K562 (cell line): Measurements from ENCODE around the gene TUBA8. TPM values are rescaled to one million over a fixed set of nuclear protein-coding genes. Genes with fewer than 3 reads are reported as not detected.

Source experiments
- ATAC-seq: fragments of 200-7000 bp; cut with Tn5 transposase; 3 replicates; pipeline ENCODE4 v1.9.1; 2020; ENCODE audit warnings: moderate library complexity
- BruUV-seq: library from RNA; stranded (reverse); fragments of 400-500 nt; replicated peaks from 2 replicates; lab custom pipeline; 2021; lab: Mats Ljungman, UMichigan
- CTCF ChIA-PET: fragments of 300-600 bp; formaldehyde crosslinking; extraction: SDS; loops from one replicate; lab custom pipeline; 2021; ENCODE audit warnings: low intra/inter-chr PET ratio; lab: Yijun Ruan, JAX
- POLR2A ChIA-PET: fragments of 300-600, 350-650 bp; sonication (Branson Sonifier 250); formaldehyde crosslinking; extraction: SDS; loops from one replicate; lab custom pipeline; 2021; ENCODE audit warnings: antibody characterized with exemption, inconsistent platforms; lab: Yijun Ruan, JAX
- DNase-seq, 4 experiments: peaks; one replicate each; pipeline versions ENCODE4 v3.0.0 to v3.0.0-alpha.2; 2011 to 2018; ENCODE audit warnings: low spot score in 3 of 4, mixed read lengths in 3 of 4; ENCODE audit errors: extremely low read depth in 1 of 4
- FAIRE-seq: peaks from 2 replicates; lab custom pipeline; 2011; peaks lifted over from hg19 to GRCh38; lab: Jason Lieb, UNC
- H2AFZ ChIP-seq: 2 replicates; pipeline ENCODE4 v1.6.0; 2011; ENCODE audit warnings: low read depth, low read length, control low read depth, inconsistent platforms
- H3K27ac ChIP-seq: fragments of 200-600 bp; 3 replicates; pipeline ENCODE4 v1.8.0; 2011; ENCODE audit warnings: low read depth, mild to moderate bottlenecking, control low read depth, inconsistent platforms, low read length, moderate library complexity, mixed read lengths; ENCODE audit errors: extremely low read depth
- H3K27me3 ChIP-seq, 2 experiments: fragments of 300-600 bp in 1 of 2; 2 replicates in 1 of 2; 3 replicates in 1 of 2; pipeline versions ENCODE4 v1.6.0 to v1.8.0; 2011; ENCODE audit warnings: inconsistent platforms in 2 of 2, low read length in 2 of 2, mild to moderate bottlenecking in 1 of 2, mixed read lengths in 1 of 2, moderate library complexity in 1 of 2; ENCODE audit not compliant: control insufficient read depth in 2 of 2, insufficient read depth in 2 of 2
- H3K36me3 ChIP-seq: fragments of 300-600 bp; 3 replicates; pipeline ENCODE4 v1.8.0; 2011; ENCODE audit warnings: mild to moderate bottlenecking, low read length, inconsistent platforms; ENCODE audit not compliant: control insufficient read depth, insufficient read depth
- H3K4me1 ChIP-seq, 2 experiments: fragments of 200-600 bp in 1 of 2; replicated peaks in 1 of 2; 2 replicates in 1 of 2; 3 replicates in 1 of 2; pipeline versions ENCODE4 v1.5.1 to v1.8.0; 2011; ENCODE audit warnings: inconsistent platforms in 2 of 2, low read length in 2 of 2, mild to moderate bottlenecking in 1 of 2, mixed read lengths in 1 of 2, moderate library complexity in 1 of 2; ENCODE audit not compliant: control insufficient read depth in 2 of 2, insufficient read depth in 2 of 2
- H3K4me2 ChIP-seq: 2 replicates; pipeline ENCODE4 v1.6.1; 2011; ENCODE audit warnings: low read length, control low read depth, inconsistent platforms, mixed read lengths; ENCODE audit not compliant: insufficient read depth
- H3K4me3 ChIP-seq: fragments of 200-600 bp; sonication (generic), shearing (Covaris generic); 2 replicates; pipeline ENCODE4 v1.5.1; 2016; ENCODE audit warnings: control low read depth, inconsistent platforms
- H3K79me2 ChIP-seq: fragments of 200-600 bp; 3 replicates; pipeline ENCODE4 v1.8.0; 2011; ENCODE audit warnings: low read length, inconsistent platforms; ENCODE audit not compliant: control insufficient read depth, insufficient read depth
- H3K9ac ChIP-seq, 2 experiments: 2 replicates each; pipeline versions ENCODE4 v1.6.0 to v1.6.1; 2011; ENCODE audit warnings: low read depth in 2 of 2, low read length in 2 of 2, control low read depth in 1 of 2, inconsistent platforms in 1 of 2, mild to moderate bottlenecking in 1 of 2, mixed read lengths in 1 of 2; ENCODE audit not compliant: insufficient read depth in 1 of 2
- H3K9me1 ChIP-seq: one replicate; pipeline ENCODE4 v1.6.0; 2011; ENCODE audit warnings: inconsistent platforms, mild to moderate bottlenecking, low read length, moderate library complexity; ENCODE audit not compliant: control insufficient read depth, insufficient read depth
- H3K9me3 ChIP-seq: replicated peaks from 2 replicates; pipeline ENCODE4 v1.5.1; 2011; ENCODE audit warnings: low read depth, low read length, inconsistent platforms; ENCODE audit not compliant: control insufficient read depth, insufficient read depth
- H4K20me1 ChIP-seq: replicated peaks from 2 replicates; pipeline ENCODE4 v1.6.1; 2011; ENCODE audit warnings: low read length, inconsistent platforms, mixed read lengths; ENCODE audit not compliant: control insufficient read depth, insufficient read depth
- EWSR1 ChIP-seq: fragments of 450-650 bp; IDR thresholded peaks from 2 replicates; pipeline ENCODE4 v1.6.1; 2018; ENCODE audit warnings: borderline replicate concordance, mild to moderate bottlenecking, low read depth, moderate library complexity; ENCODE audit not compliant: partially characterized antibody
- MEF2D ChIP-seq: conservative IDR thresholded peaks from 2 replicates; pipeline ENCODE4 v1.6.1; 2016; ENCODE audit warnings: low read depth, missing genetic modification characterization, missing compliant biosample characterization
- POLR2H ChIP-seq: IDR thresholded peaks from 2 replicates; pipeline ENCODE4 v1.6.1; 2016; ENCODE audit warnings: missing genetic modification characterization, low read depth, mild to moderate bottlenecking, control low read depth, missing compliant biosample characterization, moderate library complexity
- PURB ChIP-seq: sonication (generic); formaldehyde crosslinking; IDR thresholded peaks from 2 replicates; pipeline ENCODE4 v1.9.0; 2021; ENCODE audit warnings: low read depth, mild to moderate bottlenecking, missing genetic modification reagents
- ZBTB34 ChIP-seq: fragments of 250-450 bp; sonication (Bioruptor Pico); IDR thresholded peaks from 2 replicates; pipeline ENCODE4 v1.8.0; 2021; ENCODE audit warnings: mild to moderate bottlenecking, moderate library complexity
- ZBTB8A ChIP-seq: fragments of 450-650 bp; IDR thresholded peaks from 2 replicates; pipeline ENCODE4 v1.6.1; 2018; ENCODE audit warnings: mild to moderate bottlenecking, moderate library complexity; ENCODE audit not compliant: partially characterized antibody
- ZNF444 ChIP-seq: fragments of 250-450 bp; sonication (Bioruptor Pico); IDR thresholded peaks from 2 replicates; pipeline ENCODE4 v1.4.0; 2020; ENCODE audit warnings: mild to moderate bottlenecking, moderate library complexity
- WGBS: fragments of 100-300 bp; shearing (Covaris generic); methylation state at CpG from one replicate; pipeline ENCODE4 v1.1.6; 2016; ENCODE audit warnings: low coverage, mixed read lengths; ENCODE audit not compliant: insufficient coverage; ENCODE audit errors: missing lambda C conversion rate; 5-methylcytosine and 5-hydroxymethylcytosine counted together
- in situ Hi-C: fragments of 300-500 bp; cut with MboI; formaldehyde crosslinking; loops from 4 replicates; pipeline ENCODE4 v1.15.0; 2018; ENCODE audit warnings: inconsistent platforms, mixed read lengths
- intact Hi-C: fragments of 100-400 bp; cut with micrococcal nuclease; formaldehyde crosslinking; loops from 2 replicates; pipeline ENCODE4 v1.14.2; 2022
- polyA plus RNA-seq, 8 experiments: library from polyadenylated mRNA; depleted of rRNA in 4 of 8; stranded (reverse) in 5 of 8; unstranded in 3 of 8; fragments of >200 nt; fragmentation: Nextera tagmentation in 2 of 8; fragmentation: Illumina TruSeq in 1 of 8; extraction: Ambion mirVana in 2 of 8; extraction: Trizol in 1 of 8; gene quantifications; 2 replicates each; pipeline versions ENCODE4 v1.2.1 to v1.2.3, GENCODE V29; 2011 to 2014; ENCODE audit warnings: inconsistent platforms in 1 of 8, missing spikeins in 1 of 8
- total RNA-seq, 7 experiments: library from RNA; depleted of rRNA in 6 of 7; stranded (reverse); fragments of >200 nt in 6 of 7; fragmentation: Illumina TruSeq in 2 of 7; extraction: Trizol in 2 of 7; gene quantifications; 2 replicates each; pipeline versions ENCODE4 v1.2.1 to v1.2.3, GENCODE V29; 2011 to 2021; ENCODE audit warnings: low replicate concordance in 1 of 7

TUBA8 gene
- total and polyA plus RNA-seq, 9 of the 15 experiments (the other 6 are each of a cell fraction or from before 2014, with no cell fraction given): 0.07 to 1.1 (median 0.65) TPM

- no peak for FAIRE-seq
- H3K9me3 ChIP-seq: no peaks in the 10 kb centered on the region; the same call in 1 of the 2 replicates
- no peaks in the 10 kb centered on the region for H3K9me1 ChIP-seq
- ChIA-PET CTCF (no interaction called here), POLR2A (no interaction called here)
- no peak overlapping the region for H3K4me2 ChIP-seq
- H3K79me2 ChIP-seq: no peaks in the 10 kb centered on the region
- no TSS peak for BruUV-seq
- no peak for ATAC-seq
- H2AFZ ChIP-seq: no peak overlapping the region
- no peaks in the 10 kb centered on the region for H4K20me1 ChIP-seq
- peaks cover 8% of the 10 kb centered on the region; the same call in 1 of the 3 replicates for H3K36me3 ChIP-seq
- intact Hi-C loops: no loop called here
- H3K4me3 ChIP-seq: no peak overlapping the region
- no peak for TF ChIP-seq ZNF444 (CRISPR knock-in tag)
- TF ChIP-seq EWSR1: no peak
- no peak for TF ChIP-seq MEF2D (tag)
- TF ChIP-seq ZBTB8A: no peak
- TF ChIP-seq PURB (CRISPR knock-in tag): no peak
- no peak for TF ChIP-seq ZBTB34 (CRISPR knock-in tag)
- no peak for TF ChIP-seq POLR2H (tag)
- H3K4me1 ChIP-seq: no peaks in the 10 kb centered on the region
- in situ Hi-C loops: no loop called here
- H3K9ac ChIP-seq: no peak overlapping the region
- H3K27me3 ChIP-seq: no peaks in the 10 kb centered on the region
- WGBS: 53% methylated on average over 3 of the region's 3 CpGs
- no peak for DNase-seq
- no peak overlapping the region for H3K27ac ChIP-seq
Measured at GRCh38 chr22:18096823-18097222, 13.8 kb upstream of the TUBA8 start.
